ENCODE results near the gene CCL20.
A peak's percentile ranks its signal among the peaks of the same experiment; 100 is the strongest.
"Not testable (repeated sequence)": the region's sequence is repeated elsewhere in the genome, so short reads cannot be mapped to it uniquely, and the experiment has no call there.

CCL20 gene

GRCh38 chr2:227828477-227828912 lies 14.9 kb downstream of the CCL20 start:
- DNase-seq (ENCODE audit: insufficient read length, low spot score) (no peak), FAIRE-seq (no peak)

DNA sequence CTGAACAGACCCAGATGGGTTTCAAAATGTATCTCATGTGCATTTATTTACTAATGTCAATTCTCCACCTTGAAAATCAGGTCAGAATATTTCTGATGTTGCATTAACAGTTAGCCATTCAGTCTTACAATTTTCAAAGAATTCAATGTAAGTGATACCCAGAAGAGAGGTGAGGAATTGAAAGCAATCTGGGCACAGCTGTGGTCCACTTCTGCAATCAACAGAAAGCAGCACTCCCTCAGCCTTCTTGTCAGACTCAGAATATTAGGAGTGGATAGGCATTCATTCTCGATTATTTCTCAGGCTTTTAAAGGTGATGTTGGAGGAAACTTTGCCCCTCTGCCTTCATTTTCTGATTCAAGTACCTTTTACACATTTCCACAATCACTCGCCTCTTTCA lies 15.7 kb downstream of the CCL20 start:
- no peak for DNase-seq (ENCODE audit: insufficient read length, low spot score)
- no peak for FAIRE-seq

- FAIRE-seq (no peak), DNase-seq (ENCODE audit: insufficient read length, low spot score) (no peak)
Observed at GRCh38 chr2:227834423-227834822, 20.8 kb downstream of the CCL20 start.

GRCh38 chr2:227834916-227835650 lies 21.4 kb downstream of the CCL20 start:
- no peak for FAIRE-seq
- DNase-seq (ENCODE audit: insufficient read length, low spot score): no peak

GRCh38 chr2:227839339-227840129 lies 25.9 kb downstream of the CCL20 start:
- not testable (repeated sequence) for FAIRE-seq; DNase-seq (ENCODE audit: insufficient read length, low spot score)

DNA sequence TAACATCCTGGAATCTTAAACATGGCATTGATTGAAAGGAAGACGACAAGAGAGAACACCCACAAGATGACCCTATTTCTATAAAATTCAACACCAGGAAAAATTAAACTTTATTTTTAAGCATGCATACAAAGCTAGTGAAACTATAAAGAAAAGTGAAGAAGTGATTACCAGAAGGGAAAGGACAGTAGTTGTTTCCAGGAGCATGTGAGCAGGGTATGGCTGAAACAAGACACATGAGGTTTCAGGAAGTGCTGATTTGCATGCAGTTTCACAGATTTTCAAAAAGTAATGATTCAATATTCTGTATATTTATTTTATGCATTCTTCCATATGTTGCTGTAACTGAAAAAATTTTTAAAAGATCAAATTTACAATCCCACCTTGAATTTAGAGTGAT lies 33.2 kb downstream of the CCL20 start:
- FAIRE-seq: no peak
- DNase-seq (ENCODE audit: insufficient read length, low spot score): no peak

DNA sequence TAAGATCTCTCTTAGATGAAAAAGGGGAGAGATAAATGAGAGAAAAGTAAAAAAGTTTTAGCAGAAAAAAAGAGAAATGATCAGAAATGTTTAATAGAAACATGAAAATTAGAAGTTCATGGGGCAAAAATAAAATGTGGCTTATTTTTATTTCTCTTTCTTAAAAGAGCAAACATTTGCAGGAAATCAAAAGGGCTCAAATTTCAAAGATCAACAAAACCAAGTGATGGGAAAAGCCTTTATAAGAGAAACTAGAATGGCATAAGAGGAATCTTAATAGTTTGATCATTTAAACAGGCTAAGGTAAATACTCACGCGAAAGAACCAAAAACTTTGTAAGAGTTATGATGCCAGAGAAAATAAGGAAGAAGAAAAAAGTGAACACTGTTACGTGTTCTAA lies 34.5 kb downstream of the CCL20 start:
- DNase-seq (ENCODE audit: insufficient read length, low spot score): no peak
- FAIRE-seq: no peak

DNA sequence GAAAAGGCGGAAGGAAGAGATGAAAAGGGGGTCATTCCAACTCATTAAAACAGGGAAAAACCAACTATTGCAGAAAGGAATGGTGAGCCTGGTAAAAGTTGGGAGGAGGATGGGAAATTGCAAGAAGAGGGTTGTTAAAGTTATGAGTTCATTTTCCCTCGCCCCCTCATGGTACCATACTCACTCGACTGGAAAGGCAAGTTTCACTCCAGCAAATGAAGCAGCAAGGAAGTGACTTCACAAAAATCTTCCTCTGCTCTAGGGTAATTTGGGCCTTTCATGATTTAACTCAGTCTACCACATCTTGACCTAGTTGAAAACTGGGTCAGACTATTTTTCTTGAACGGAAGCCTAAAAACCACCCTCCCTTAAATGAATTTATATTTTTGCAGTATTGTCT lies 34.9 kb downstream of the CCL20 start:
- no peak for FAIRE-seq

GRCh38 chr2:227849906-227850305 lies 36.3 kb downstream of the CCL20 start:
- FAIRE-seq (no peak), DNase-seq (ENCODE audit: insufficient read length, low spot score) (no peak)

More for the DNA sequence above, 34.9 kb downstream of the CCL20 start:
- DNase-seq (ENCODE audit: insufficient read length, low spot score): no peak

GRCh38 chr2:227853204-227853629 lies 39.6 kb downstream of the CCL20 start:
- FAIRE-seq: no peak
- DNase-seq (ENCODE audit: insufficient read length, low spot score): no peak

DNA sequence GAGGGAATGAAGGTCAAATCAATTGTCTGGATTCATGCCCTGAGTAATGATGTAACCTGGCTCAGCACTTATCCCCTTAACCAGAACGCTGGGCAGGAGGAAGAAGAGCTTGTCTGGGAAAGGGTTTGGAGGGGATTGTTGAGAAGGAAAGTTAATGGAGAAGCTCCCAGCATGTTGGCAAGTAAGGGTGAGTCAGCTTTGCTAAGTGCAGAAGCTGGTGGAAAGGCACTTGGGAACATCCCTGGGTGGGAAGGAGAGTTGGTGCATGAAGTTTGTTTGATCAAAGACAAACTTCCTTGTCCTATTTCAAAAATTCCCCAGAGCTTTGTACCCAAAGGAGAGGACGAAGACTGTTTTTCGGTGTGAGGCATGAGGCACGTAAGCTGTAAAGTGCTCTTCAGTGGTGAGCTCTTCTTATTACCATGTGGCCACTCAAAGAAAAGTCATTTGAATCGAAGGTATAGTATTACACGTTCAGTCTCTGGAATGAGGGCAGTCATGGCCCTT lies 40.2 kb downstream of the CCL20 start:
- no peak for FAIRE-seq
- DNase-seq (ENCODE audit: insufficient read length, low spot score): no peak

GRCh38 chr2:227855440-227855839 lies 41.8 kb downstream of the CCL20 start:
- no peak for FAIRE-seq

DNA sequence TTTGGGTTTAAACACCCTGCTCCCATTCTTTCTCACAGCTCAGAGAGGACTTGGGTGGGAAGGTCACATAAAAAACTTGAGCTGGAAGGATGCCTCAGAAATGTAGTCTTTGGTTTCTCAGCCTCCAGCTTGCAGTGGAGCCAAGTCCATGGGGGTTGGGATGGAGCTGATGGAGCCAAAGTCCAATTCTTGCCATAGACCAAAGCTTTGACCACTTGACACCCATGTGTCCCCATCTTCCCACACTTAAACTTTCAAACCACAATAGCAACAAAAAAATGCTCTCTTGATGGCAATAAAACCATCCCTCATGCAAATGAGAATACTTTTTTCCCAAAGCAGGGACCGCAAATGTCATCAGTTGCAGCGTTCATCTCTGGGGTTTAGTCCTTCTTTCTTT lies 43.1 kb downstream of the CCL20 start:
- DNase-seq (ENCODE audit: insufficient read length, low spot score): no peak
- no peak for FAIRE-seq

More at GRCh38 chr2:227855440-227855839, 41.8 kb downstream of the CCL20 start:
- no peak for DNase-seq (ENCODE audit: insufficient read length, low spot score)

- FAIRE-seq (no peak), DNase-seq (ENCODE audit: insufficient read length, low spot score) (no peak)
Observed at GRCh38 chr2:227860221-227860641, 46.6 kb downstream of the CCL20 start.

GRCh38 chr2:227861011-227861410 lies 47.4 kb downstream of the CCL20 start:
- no peak for DNase-seq (ENCODE audit: insufficient read length, low spot score)

GRCh38 chr2:227862227-227862740 lies 48.6 kb downstream of the CCL20 start:
- peak; percentile 60 for FAIRE-seq
- DNase-seq (ENCODE audit: insufficient read length, low spot score): no peak

More at GRCh38 chr2:227861011-227861410, 47.4 kb downstream of the CCL20 start:
- no peak for FAIRE-seq

GRCh38 chr2:227862741-227863588 lies 49.3 kb downstream of the CCL20 start:
- DNase-seq (ENCODE audit: insufficient read length, low spot score) (no peak), FAIRE-seq (no peak)

DNA sequence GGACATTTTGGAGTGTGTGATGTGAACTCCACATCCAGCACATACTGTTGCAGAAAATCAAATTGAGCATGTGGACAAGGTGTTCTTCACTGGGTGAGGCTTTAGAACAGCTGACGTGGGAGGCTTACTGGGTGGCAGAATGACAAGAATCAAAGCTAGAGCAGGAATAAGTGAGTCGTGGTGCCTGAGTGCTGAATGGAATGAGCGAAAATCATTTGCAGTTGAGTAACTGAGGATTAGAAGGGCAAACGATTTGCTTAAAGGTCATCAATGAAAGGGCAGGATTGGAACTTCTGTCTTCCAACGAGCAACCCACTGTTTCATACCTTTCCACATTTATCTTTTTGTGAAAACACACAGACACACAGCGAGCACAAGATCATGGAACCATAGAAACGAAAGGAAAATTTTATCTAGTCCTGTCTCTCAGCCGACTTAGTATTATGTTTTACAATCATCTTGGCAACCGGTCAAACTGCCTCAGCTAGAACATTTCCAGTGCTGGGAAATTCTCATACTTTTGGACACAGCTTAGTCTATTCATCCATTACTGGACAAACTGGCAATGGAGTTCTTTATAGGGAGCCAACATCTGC lies 50.6 kb downstream of the CCL20 start:
- FAIRE-seq: no peak
- no peak for DNase-seq (ENCODE audit: insufficient read length, low spot score)

DNA sequence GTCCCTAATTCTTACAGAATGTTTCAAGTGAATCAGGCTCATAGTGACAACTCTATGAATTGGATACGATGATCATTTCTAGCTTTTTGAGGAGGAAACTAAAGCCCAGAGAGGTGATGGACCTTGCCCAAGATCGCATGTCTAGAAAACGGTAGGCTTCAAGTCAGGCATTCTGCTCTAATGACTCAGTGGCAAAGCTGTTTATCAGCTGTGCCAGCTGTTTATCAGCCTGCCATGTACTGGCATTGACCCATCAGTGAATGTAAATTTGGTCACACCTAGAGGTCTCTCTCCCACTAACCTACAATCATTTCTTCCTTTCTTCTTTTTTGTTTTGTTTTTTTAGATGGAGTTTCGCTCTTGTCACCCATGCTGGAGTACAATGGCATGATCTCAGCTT lies 51.6 kb downstream of the CCL20 start:
- DNase-seq (ENCODE audit: insufficient read length, low spot score): no peak

More for the DNA sequence above, 51.6 kb downstream of the CCL20 start:
- no peak for FAIRE-seq

Data from GM19239 (cell line).